GM12878 (cell line): ENCODE measurements around the gene RUFY2. TPM values are rescaled to one million over a fixed set of nuclear protein-coding genes. Genes with fewer than 3 reads are reported as not detected.
A peak's percentile ranks its signal among the peaks of the same experiment; 100 is the strongest.

Experiments used
- ATF7 ChIP-seq: fragments of 450-650 bp; IDR thresholded peaks from 2 replicates; pipeline ENCODE4 v1.6.1; 2016; ENCODE audit warnings: low read depth, mild to moderate bottlenecking
- CHD4 ChIP-seq: fragments of 200-600 bp; sonication (generic); IDR thresholded peaks from 2 replicates; pipeline ENCODE4 v1.6.1; 2016; ENCODE audit warnings: mild to moderate bottlenecking
- EGR1 ChIP-seq, 2 experiments: IDR thresholded peaks; 1 replicate in 1 of 2; 2 replicates in 1 of 2; pipeline ENCODE4 v1.6.1; 2011 to 2012; ENCODE audit warnings: low read depth in 2 of 2, low read length in 2 of 2, borderline replicate concordance in 1 of 2, mild to moderate bottlenecking in 1 of 2, moderate library complexity in 1 of 2
- EZH2 ChIP-seq: IDR thresholded peaks from 2 replicates; pipeline ENCODE4 v1.6.1; 2012; ENCODE audit warnings: low read depth, mild to moderate bottlenecking, control low read depth, inconsistent platforms, low read length, borderline replicate concordance; ENCODE audit not compliant: control insufficient read depth
- FOS ChIP-seq: IDR thresholded peaks from 3 replicates; pipeline ENCODE4 v1.6.1; 2011; ENCODE audit warnings: borderline replicate concordance; ENCODE audit not compliant: insufficient read length; ENCODE audit errors: extremely low read depth
- HDAC6 ChIP-seq: fragments of 200-600 bp; sonication (generic); IDR thresholded peaks from one replicate; pipeline ENCODE4 v1.8.0; 2017; ENCODE audit warnings: antibody characterized with exemption; ENCODE audit not compliant: unreplicated experiment
- JUNB ChIP-seq: IDR thresholded peaks from 2 replicates; pipeline ENCODE4 v1.6.1; 2016; ENCODE audit warnings: antibody characterized with exemption, mild to moderate bottlenecking
- KAT2A ChIP-seq: conservative IDR thresholded peaks from 2 replicates; pipeline ENCODE4 v1.6.1; 2011; ENCODE audit warnings: low read depth, low read length; ENCODE audit not compliant: control insufficient read depth
- MYB ChIP-seq: fragments of 150-350 bp; IDR thresholded peaks from 2 replicates; pipeline ENCODE4 v1.6.1; 2014; ENCODE audit warnings: mild to moderate bottlenecking, low read depth, low read length, borderline replicate concordance
- NBN ChIP-seq: fragments of 450-650 bp; IDR thresholded peaks from 2 replicates; pipeline ENCODE4 v1.6.1; 2016
- NRF1 ChIP-seq: conservative IDR thresholded peaks from 2 replicates; pipeline ENCODE4 v1.6.1; 2011; ENCODE audit warnings: mild to moderate bottlenecking, low read depth, low read length, improper control_type of control experiment
- RAD51 ChIP-seq: fragments of 450-650 bp; IDR thresholded peaks from 2 replicates; pipeline ENCODE4 v1.6.1; 2016; ENCODE audit warnings: moderate library complexity, mild to moderate bottlenecking, inconsistent platforms
- RB1 ChIP-seq: fragments of 450-650 bp; formaldehyde crosslinking; IDR thresholded peaks from 2 replicates; pipeline ENCODE4 v1.6.1; 2017; ENCODE audit warnings: mild to moderate bottlenecking, borderline replicate concordance
- RELA ChIP-seq: fragments of 450-650 bp; IDR thresholded peaks from 2 replicates; pipeline ENCODE4 v1.8.0; 2014; ENCODE audit warnings: borderline replicate concordance; ENCODE audit not compliant: partially characterized antibody
- SMAD5 ChIP-seq: IDR thresholded peaks from 2 replicates; pipeline ENCODE4 v1.6.1; 2016; ENCODE audit warnings: antibody characterized with exemption, low read depth
- SMARCA5 ChIP-seq: fragments of 450-650 bp; IDR thresholded peaks from 2 replicates; pipeline ENCODE4 v1.6.1; 2017; ENCODE audit warnings: mild to moderate bottlenecking
- SMC3 ChIP-seq: IDR thresholded peaks from 2 replicates; pipeline ENCODE4 v1.6.1; 2011; ENCODE audit warnings: low read length, improper control_type of control experiment, borderline replicate concordance
- TAF1 ChIP-seq: IDR thresholded peaks from 2 replicates; pipeline ENCODE4 v1.6.1; 2011; ENCODE audit warnings: mild to moderate bottlenecking, low read depth, low read length, borderline replicate concordance
- TCF7 ChIP-seq: IDR thresholded peaks from 2 replicates; pipeline ENCODE4 v1.6.1; 2014; ENCODE audit warnings: antibody characterized with exemption, borderline replicate concordance
- WRNIP1 ChIP-seq: IDR thresholded peaks from 2 replicates; pipeline ENCODE4 v1.6.1; 2011; ENCODE audit warnings: low read depth, low read length, improper control_type of control experiment, borderline replicate concordance
- ZNF217 ChIP-seq: fragments of 450-650 bp; IDR thresholded peaks from 2 replicates; pipeline ENCODE4 v1.6.1; 2017; ENCODE audit warnings: antibody characterized with exemption, mild to moderate bottlenecking
- ZNF384 ChIP-seq: IDR thresholded peaks from 2 replicates; pipeline ENCODE4 v1.6.1; 2012; ENCODE audit warnings: low read depth, mild to moderate bottlenecking, low read length, improper control_type of control experiment, borderline replicate concordance
- ZZZ3 ChIP-seq: IDR thresholded peaks from 2 replicates; pipeline ENCODE4 v1.6.1; 2011; ENCODE audit warnings: low read depth; ENCODE audit not compliant: control insufficient read depth, insufficient read length
- polyA plus RNA-seq, 11 experiments: library from polyadenylated mRNA; depleted of rRNA in 4 of 11; unstranded in 6 of 11; stranded (reverse) in 5 of 11; fragments of >200 nt; fragmentation: Nextera tagmentation in 4 of 11; fragmentation: Illumina TruSeq in 1 of 11; extraction: Ambion mirVana in 4 of 11; extraction: Trizol in 1 of 11; gene quantifications; 1 replicate in 1 of 11; 2 replicates in 10 of 11; pipeline versions ENCODE4 v1.2.1 to v1.2.3, GENCODE V29; 2011 to 2016; ENCODE audit warnings: inconsistent platforms in 2 of 11, missing spikeins in 2 of 11, low read depth in 1 of 11
- total RNA-seq, 4 experiments: library from RNA; depleted of rRNA in 3 of 4; stranded (reverse); fragments of >200 nt in 3 of 4; fragmentation: Illumina TruSeq in 1 of 4; extraction: Trizol in 1 of 4; gene quantifications; 2 replicates each; pipeline versions ENCODE4 v1.2.1 to v1.2.3, GENCODE V29; 2013 to 2021
- TF ChIP-seq, protein P1 (sequence below): IDR thresholded peaks from 2 replicates; pipeline ENCODE4 v1.6.1; 2012; ENCODE audit warnings: low read depth, low read length, improper control_type of control experiment
- TF ChIP-seq, protein P2 (sequence below): fragments of 150-350 bp; IDR thresholded peaks from 2 replicates; pipeline ENCODE4 v1.6.1; 2016; ENCODE audit warnings: low read depth, low read length
- TF ChIP-seq, protein P3 (sequence below): IDR thresholded peaks from 2 replicates; pipeline ENCODE4 v1.6.1; 2012; ENCODE audit warnings: low read depth, low read length, improper control_type of control experiment

RUFY2 gene
- total and polyA plus RNA-seq, 10 of the 15 experiments (the other 5 are each of a cell fraction or from before 2014, with no cell fraction given), result 1.7 to 8.4 (median 5.8) TPM

DNA sequence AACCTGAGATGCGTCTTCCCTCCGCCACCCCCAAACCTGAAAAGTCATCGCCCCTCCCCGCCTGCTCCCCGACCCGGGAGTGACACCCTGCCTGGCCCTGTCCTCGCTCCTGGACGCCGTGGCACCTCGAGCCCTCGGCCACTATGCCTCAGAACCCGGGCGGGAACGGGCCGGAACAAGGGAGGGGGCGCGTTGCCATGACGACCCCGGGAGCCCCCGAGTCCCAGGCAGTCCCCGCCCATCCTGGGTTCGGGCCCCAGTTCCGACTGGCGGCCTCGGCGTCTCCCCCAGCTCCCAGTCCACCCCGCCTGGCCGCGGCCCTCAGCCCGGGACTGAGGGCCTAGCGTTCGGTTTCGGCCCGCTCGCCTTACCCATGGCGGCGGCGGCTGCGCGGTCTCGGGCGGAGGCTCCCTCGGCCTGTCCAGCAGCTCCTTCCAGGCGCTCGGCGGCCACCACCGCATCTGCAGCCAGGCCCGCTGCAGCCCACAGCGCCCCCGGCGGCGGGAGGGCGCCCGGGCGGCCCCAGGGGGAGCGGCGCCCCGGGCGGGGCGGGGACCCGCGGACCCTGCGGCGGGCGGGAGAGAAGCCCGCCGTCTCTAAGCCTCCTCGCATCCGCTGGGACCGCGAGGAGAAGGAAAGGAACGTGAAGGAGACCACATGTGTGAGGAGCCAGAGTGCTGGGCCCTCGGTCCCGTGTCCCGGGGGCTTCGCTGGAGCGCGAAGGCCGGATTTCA, at the start of gene RUFY2 (continued):
- TF ChIP-seq HDAC6 (no peak), EGR1 (IDR thresholded peaks at IDR 0.05; ENCODE audit: borderline replicate concordance in 1 of 2, low read depth in 2 of 2, low read length in 2 of 2) (peak in 1 of 2 experiments; percentile 85; a peak in 2 of 3 replicates), TAF1 (peak; percentile 74; the same call in 1 of the 2 replicates), ZNF384 (no peak), NBN (no peak), JUNB (no peak), RELA (peak; percentile 47), EZH2 (no peak), ZNF217 (peak; percentile 85; the same call in 1 of the 2 replicates), SMC3 (no peak), ATF7 (no peak), ZZZ3 (no peak), SMARCA5 (peak; percentile 99), CHD4 (no peak), RAD51 (no peak), FOS (no peak), WRNIP1 (no peak), SMAD5 (no peak; the same call in 1 of the 2 replicates), KAT2A (no peak), MYB (no peak), TCF7 (no peak), NRF1 (no peak), RB1 (peak; percentile 94; the same call in 1 of the 2 replicates)
- TF ChIP-seq, protein P1, sequence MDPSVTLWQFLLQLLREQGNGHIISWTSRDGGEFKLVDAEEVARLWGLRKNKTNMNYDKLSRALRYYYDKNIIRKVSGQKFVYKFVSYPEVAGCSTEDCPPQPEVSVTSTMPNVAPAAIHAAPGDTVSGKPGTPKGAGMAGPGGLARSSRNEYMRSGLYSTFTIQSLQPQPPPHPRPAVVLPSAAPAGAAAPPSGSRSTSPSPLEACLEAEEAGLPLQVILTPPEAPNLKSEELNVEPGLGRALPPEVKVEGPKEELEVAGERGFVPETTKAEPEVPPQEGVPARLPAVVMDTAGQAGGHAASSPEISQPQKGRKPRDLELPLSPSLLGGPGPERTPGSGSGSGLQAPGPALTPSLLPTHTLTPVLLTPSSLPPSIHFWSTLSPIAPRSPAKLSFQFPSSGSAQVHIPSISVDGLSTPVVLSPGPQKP, result no peak
- TF ChIP-seq, protein P2, sequence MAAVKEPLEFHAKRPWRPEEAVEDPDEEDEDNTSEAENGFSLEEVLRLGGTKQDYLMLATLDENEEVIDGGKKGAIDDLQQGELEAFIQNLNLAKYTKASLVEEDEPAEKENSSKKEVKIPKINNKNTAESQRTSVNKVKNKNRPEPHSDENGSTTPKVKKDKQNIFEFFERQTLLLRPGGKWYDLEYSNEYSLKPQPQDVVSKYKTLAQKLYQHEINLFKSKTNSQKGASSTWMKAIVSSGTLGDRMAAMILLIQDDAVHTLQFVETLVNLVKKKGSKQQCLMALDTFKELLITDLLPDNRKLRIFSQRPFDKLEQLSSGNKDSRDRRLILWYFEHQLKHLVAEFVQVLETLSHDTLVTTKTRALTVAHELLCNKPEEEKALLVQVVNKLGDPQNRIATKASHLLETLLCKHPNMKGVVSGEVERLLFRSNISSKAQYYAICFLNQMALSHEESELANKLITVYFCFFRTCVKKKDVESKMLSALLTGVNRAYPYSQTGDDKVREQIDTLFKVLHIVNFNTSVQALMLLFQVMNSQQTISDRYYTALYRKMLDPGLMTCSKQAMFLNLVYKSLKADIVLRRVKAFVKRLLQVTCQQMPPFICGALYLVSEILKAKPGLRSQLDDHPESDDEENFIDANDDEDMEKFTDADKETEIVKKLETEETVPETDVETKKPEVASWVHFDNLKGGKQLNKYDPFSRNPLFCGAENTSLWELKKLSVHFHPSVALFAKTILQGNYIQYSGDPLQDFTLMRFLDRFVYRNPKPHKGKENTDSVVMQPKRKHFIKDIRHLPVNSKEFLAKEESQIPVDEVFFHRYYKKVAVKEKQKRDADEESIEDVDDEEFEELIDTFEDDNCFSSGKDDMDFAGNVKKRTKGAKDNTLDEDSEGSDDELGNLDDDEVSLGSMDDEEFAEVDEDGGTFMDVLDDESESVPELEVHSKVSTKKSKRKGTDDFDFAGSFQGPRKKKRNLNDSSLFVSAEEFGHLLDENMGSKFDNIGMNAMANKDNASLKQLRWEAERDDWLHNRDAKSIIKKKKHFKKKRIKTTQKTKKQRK, result no peak
- TF ChIP-seq, protein P3, sequence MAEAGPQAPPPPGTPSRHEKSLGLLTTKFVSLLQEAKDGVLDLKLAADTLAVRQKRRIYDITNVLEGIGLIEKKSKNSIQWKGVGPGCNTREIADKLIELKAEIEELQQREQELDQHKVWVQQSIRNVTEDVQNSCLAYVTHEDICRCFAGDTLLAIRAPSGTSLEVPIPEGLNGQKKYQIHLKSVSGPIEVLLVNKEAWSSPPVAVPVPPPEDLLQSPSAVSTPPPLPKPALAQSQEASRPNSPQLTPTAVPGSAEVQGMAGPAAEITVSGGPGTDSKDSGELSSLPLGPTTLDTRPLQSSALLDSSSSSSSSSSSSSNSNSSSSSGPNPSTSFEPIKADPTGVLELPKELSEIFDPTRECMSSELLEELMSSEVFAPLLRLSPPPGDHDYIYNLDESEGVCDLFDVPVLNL, result 0 out of 2 replicates have a peak, but pooled peaks have one; percentile 34
